OCI-LY7 (cell line): ENCODE data around the gene ARMC7. TPM values are rescaled to one million over a fixed set of nuclear protein-coding genes. Genes with fewer than 3 reads are reported as not detected.

Experiments used
- BruUV-seq: library from RNA; stranded (reverse); fragments of 400-500 nt; replicated peaks from 2 replicates; lab custom pipeline; 2021; lab: Mats Ljungman, UMichigan
- CTCF ChIA-PET: fragments of 300-600 bp; sonication (Branson Sonifier 250); formaldehyde crosslinking; loops from one replicate; lab custom pipeline; 2022; ENCODE audit warnings: antibody characterized with exemption; ENCODE audit not compliant: unreplicated experiment; lab: Charles Lee
- POLR2A ChIA-PET: fragments of 300-600 bp; sonication (Branson Sonifier 250); formaldehyde crosslinking; loops from one replicate; lab custom pipeline; 2022; ENCODE audit warnings: antibody characterized with exemption; lab: Charles Lee
- DNase-seq: peaks from one replicate; pipeline ENCODE4 v3.0.0-alpha.2; 2015; ENCODE audit warnings: low spot score
- H2AFZ ChIP-seq: fragments of 200-600 bp; sonication (generic), shearing (Covaris generic); 2 replicates; pipeline ENCODE4 v1.6.1; 2014; ENCODE audit warnings: mild to moderate bottlenecking, antibody characterized with exemption, low read length, moderate library complexity
- H3K27ac ChIP-seq: fragments of 200-600 bp; sonication (generic); 2 replicates; pipeline ENCODE4 v1.5.1; 2014; ENCODE audit warnings: mixed run types, low read depth, mild to moderate bottlenecking, moderate library complexity, low read length, inconsistent platforms; ENCODE audit not compliant: poor library complexity, severe bottlenecking
- H3K36me3 ChIP-seq: fragments of 200-600 bp; sonication (generic); 2 replicates; pipeline ENCODE4 v1.6.1; 2014; ENCODE audit warnings: mild to moderate bottlenecking, antibody characterized with exemption, low read length, moderate library complexity, mixed read lengths; ENCODE audit not compliant: insufficient read depth
- H3K4me1 ChIP-seq: fragments of 200-600 bp; sonication (generic); 2 replicates; pipeline ENCODE4 v1.5.1; 2014; ENCODE audit warnings: mild to moderate bottlenecking, low read length; ENCODE audit not compliant: insufficient read depth, poor library complexity, severe bottlenecking
- H3K4me2 ChIP-seq: fragments of 200-600 bp; sonication (generic); 2 replicates; pipeline ENCODE4 v1.6.1; 2014; ENCODE audit warnings: mild to moderate bottlenecking, low read length
- H3K4me3 ChIP-seq: fragments of 200-600 bp; sonication (generic); 2 replicates; pipeline ENCODE4 v1.5.1; 2014; ENCODE audit warnings: mild to moderate bottlenecking, low read depth, low read length; ENCODE audit not compliant: poor library complexity, severe bottlenecking
- H3K79me2 ChIP-seq: fragments of 200-600 bp; sonication (generic); 2 replicates; pipeline ENCODE4 v1.6.1; 2016; ENCODE audit warnings: low read depth, mild to moderate bottlenecking, low read length, moderate library complexity, mixed read lengths; ENCODE audit not compliant: insufficient read depth
- H3K9me2 ChIP-seq: fragments of 200-600 bp; sonication (generic); 2 replicates; pipeline ENCODE4 v1.6.1; 2016; ENCODE audit warnings: mild to moderate bottlenecking, low read length, mixed read lengths; ENCODE audit not compliant: insufficient read depth
- H3K9me3 ChIP-seq: fragments of 200-600 bp; sonication (generic); 2 replicates; pipeline ENCODE4 v1.6.1; 2014; ENCODE audit warnings: mild to moderate bottlenecking, mixed run types, low read length, mixed read lengths
- H4K20me1 ChIP-seq: fragments of 200-600 bp; sonication (generic); 2 replicates; pipeline ENCODE4 v1.6.1; 2014; ENCODE audit warnings: mild to moderate bottlenecking, antibody characterized with exemption, low read length, moderate library complexity, mixed read lengths; ENCODE audit not compliant: insufficient read depth
- CTCF ChIP-seq: fragments of 200-600 bp; sonication (generic); conservative IDR thresholded peaks from 2 replicates; pipeline ENCODE4 v1.5.1; 2014; ENCODE audit warnings: mild to moderate bottlenecking, antibody characterized with exemption, low read length, moderate library complexity, mixed read lengths
- EZH2phosphoT487 ChIP-seq: fragments of 200-600 bp; sonication (generic); IDR thresholded peaks from 2 replicates; pipeline ENCODE4 v1.6.1; 2018; ENCODE audit warnings: low read depth, borderline replicate concordance, mild to moderate bottlenecking, mixed run types, antibody characterized with exemption, low read length, moderate library complexity, mixed read lengths
- intact Hi-C: fragments of 100-400 bp; cut with micrococcal nuclease; formaldehyde crosslinking; loops from one replicate; pipeline ENCODE4 v1.10.0; 2022; ENCODE audit not compliant: unreplicated experiment
- total RNA-seq, 2 experiments: library from RNA; depleted of rRNA in 1 of 2; stranded (reverse); fragments of >200 nt in 1 of 2; shearing (Covaris generic) in 1 of 2; gene quantifications; 2 replicates each; pipeline ENCODE4 v1.2.3, GENCODE V29; 2014 to 2022

ARMC7 gene
- total RNA-seq, 2 experiments from 2014 or later = 7.1 to 19.9 TPM

DNA sequence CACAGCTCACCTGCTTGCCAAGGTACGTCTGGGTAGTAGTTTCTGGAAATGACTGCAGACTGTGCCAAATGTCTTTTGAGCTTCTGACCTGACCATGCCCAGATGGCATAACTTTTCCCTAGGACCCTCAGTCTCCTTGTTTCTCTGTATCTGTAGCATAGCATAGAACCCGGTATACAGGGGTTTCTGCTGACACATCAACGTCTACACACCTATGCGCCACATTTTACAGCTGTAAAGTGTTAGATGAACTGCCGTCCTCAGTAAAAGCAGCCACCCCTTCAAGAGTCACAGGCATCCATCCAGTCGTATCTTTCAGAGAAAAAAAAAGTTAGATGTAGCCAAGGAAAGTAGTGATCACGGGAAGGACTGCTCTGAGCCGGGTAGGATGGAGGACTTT is 45.3 kb upstream of the ARMC7 start:
- intact Hi-C loops = no loop called here
- H3K9me2 ChIP-seq = no peaks in the 10 kb centered on the region
- no peaks in the 10 kb centered on the region for H3K9me3 ChIP-seq
- POLR2A ChIA-PET = interaction anchor here (1.4 kb wide), 1 partner anchor 10 kb away, joined by 5 read pairs; no protein-coding TSS in a partner anchor
- no peak for DNase-seq
- H3K4me2 ChIP-seq = no peak overlapping the region
- BruUV-seq = no TSS peak
- no peak overlapping the region for H3K27ac ChIP-seq
- no peaks in the 10 kb centered on the region for H4K20me1 ChIP-seq
- H3K4me1 ChIP-seq = no peaks in the 10 kb centered on the region
- H3K79me2 ChIP-seq = no peaks in the 10 kb centered on the region
- no peak for TF ChIP-seq CTCF
- no peak for TF ChIP-seq EZH2phosphoT487
- peaks cover 57% of the 10 kb centered on the region for H3K36me3 ChIP-seq
- no peak overlapping the region for H3K4me3 ChIP-seq
- CTCF ChIA-PET = interaction anchor here (1.1 kb wide), 1 partner anchor 27 kb away, joined by 3 read pairs; no protein-coding TSS in a partner anchor
- H2AFZ ChIP-seq = no peak overlapping the region

- peaks cover 51% of the 10 kb centered on the region for H3K36me3 ChIP-seq
- no peak for DNase-seq
- no peak overlapping the region for H3K4me3 ChIP-seq
- H3K4me1 ChIP-seq = no peaks in the 10 kb centered on the region
- CTCF ChIA-PET = interaction anchor here (1.1 kb wide), 1 partner anchor 27 kb away, joined by 3 read pairs; no protein-coding TSS in a partner anchor
- POLR2A ChIA-PET = interaction anchor here (1.4 kb wide), 1 partner anchor 11 kb away, joined by 5 read pairs; no protein-coding TSS in a partner anchor
- TSS peak; percentile 57 for BruUV-seq
- no peak overlapping the region for H2AFZ ChIP-seq
- no peaks in the 10 kb centered on the region for H4K20me1 ChIP-seq
- H3K27ac ChIP-seq = no peak overlapping the region
- H3K9me2 ChIP-seq = no peaks in the 10 kb centered on the region
- TF ChIP-seq EZH2phosphoT487 (no peak), CTCF (no peak)
- H3K4me2 ChIP-seq = no peak overlapping the region
- H3K9me3 ChIP-seq = no peaks in the 10 kb centered on the region
- H3K79me2 ChIP-seq = no peaks in the 10 kb centered on the region
- intact Hi-C loops = no loop called here
These were observed 44.8 kb upstream of the ARMC7 start for GRCh38 chr17:75064867-75065561.

- CTCF ChIA-PET = no interaction called here
- Histone ChIP-seq H3K79me2 (no peaks in the 10 kb centered on the region), H4K20me1 (no peaks in the 10 kb centered on the region), H3K9me2 (no peaks in the 10 kb centered on the region), H3K4me1 (no peaks in the 10 kb centered on the region), H3K4me2 (no peak overlapping the region), H3K4me3 (no peak overlapping the region), H3K27ac (no peak overlapping the region), H2AFZ (no peak overlapping the region), H3K36me3 (peaks cover 47% of the 10 kb centered on the region), H3K9me3 (no peaks in the 10 kb centered on the region)
- BruUV-seq = no TSS peak
- TF ChIP-seq EZH2phosphoT487 = no peak
- POLR2A ChIA-PET = interaction anchor here (0.7 kb wide), 1 partner anchor 89 kb away, joined by 5 read pairs; no protein-coding TSS in a partner anchor
- intact Hi-C loops = no loop called here
- DNase-seq = no peak
These were observed 44.1 kb upstream of the ARMC7 start for GRCh38 chr17:75065562-75066151.
